Left ventricle myocardium superior (tissue), 1 donor: ENCODE data around the gene SLC12A3. TPM values are rescaled to one million over a fixed set of nuclear protein-coding genes. Genes with fewer than 3 reads are reported as not detected.
"Not testable (repeated sequence)": the region's sequence is repeated elsewhere in the genome, so short reads cannot be mapped to it uniquely, and the experiment has no call there.

Experiments used
- ATAC-seq: fragments of 200-7000 bp; cut with Tn5 transposase; one replicate; pipeline ENCODE4 v1.9.1; 2020; ENCODE audit warnings: mild to moderate bottlenecking, moderate library complexity
- DNase-seq: peaks from one replicate; pipeline ENCODE4 v3.0.0-alpha.2; 2020
- intact Hi-C: fragments of 100-400 bp; cut with micrococcal nuclease; formaldehyde crosslinking; loops from one replicate; pipeline ENCODE4 v1.11.0; 2022
- total RNA-seq: library from RNA; stranded (reverse); fragmentation: NEBNext Ultra II Directional; extraction: Animal tissue kit (Norgen Biotek cat#: 25700); gene quantifications from one replicate; pipeline ENCODE4 v1.2.1, GENCODE V29; 2021
- donor health status: DM: no; HTN: yes; CAD: no; lungs with severe emphysema.

The SLC12A3 gene
- total RNA-seq, 1 donor from 2014 or later: not detected

GRCh38 chr16:56861756-56862155 lies 3.3 kb upstream of the SLC12A3 start:
- ATAC-seq (no peak), DNase-seq (no peak)
- intact Hi-C loops: loop anchor here (10.0 kb wide), 2 partner anchors 73 to 183 kb away; partner anchors contain the start of gene HERPUD1

- intact Hi-C loops: loop anchor here (10.0 kb wide), 2 partner anchors 72 to 182 kb away; partner anchors contain the start of gene HERPUD1
- ATAC-seq (no peak), DNase-seq (no peak)
These were observed 2.2 kb upstream of the SLC12A3 start for GRCh38 chr16:56862776-56863175.

GRCh38 chr16:56865394-56866062 lies 521 bp downstream of the SLC12A3 start:
- DNase-seq (no peak), ATAC-seq (no peak)
- intact Hi-C loops: loop anchor here (10.0 kb wide), 2 partner anchors 69 to 179 kb away; partner anchors contain the start of gene HERPUD1

GRCh38 chr16:56866955-56867830 lies 2.2 kb downstream of the SLC12A3 start:
- ATAC-seq (peak; percentile 36), DNase-seq (no peak)
- intact Hi-C loops: loop anchor here (10.0 kb wide), 2 partner anchors 68 to 178 kb away; partner anchors contain the start of gene HERPUD1

- DNase-seq: no peak
- no peak for ATAC-seq
These were observed 3.2 kb downstream of the SLC12A3 start for GRCh38 chr16:56868175-56868574.

GRCh38 chr16:56868766-56869165 lies 3.8 kb downstream of the SLC12A3 start:
- DNase-seq, ATAC-seq: not testable (repeated sequence)
- intact Hi-C loops: loop anchor here (10.0 kb wide), 2 partner anchors 66 to 176 kb away; partner anchors contain the start of gene HERPUD1

More at GRCh38 chr16:56868175-56868574, 3.2 kb downstream of the SLC12A3 start:
- intact Hi-C loops: loop anchor here (10.0 kb wide), 2 partner anchors 67 to 177 kb away; partner anchors contain the start of gene HERPUD1

GRCh38 chr16:56869513-56870275 lies 4.7 kb downstream of the SLC12A3 start:
- DNase-seq: no peak
- intact Hi-C loops: loop anchor here (10.0 kb wide), 2 partner anchors 65 to 175 kb away; partner anchors contain the start of gene HERPUD1
- no peak for ATAC-seq

- intact Hi-C loops: no loop called here
- ATAC-seq (no peak), DNase-seq (no peak)
These were observed 5.4 kb downstream of the SLC12A3 start for GRCh38 chr16:56870276-56870888.

- intact Hi-C loops: no loop called here
- peak; percentile 21 for ATAC-seq
These were observed 6.2 kb downstream of the SLC12A3 start for GRCh38 chr16:56871172-56871593.

GRCh38 chr16:56872863-56873391 lies 7.9 kb downstream of the SLC12A3 start:
- intact Hi-C loops: no loop called here
- DNase-seq (no peak), ATAC-seq (peak; percentile 50)

More at GRCh38 chr16:56871172-56871593, 6.2 kb downstream of the SLC12A3 start:
- DNase-seq: no peak

GRCh38 chr16:56874800-56875199 lies 9.8 kb downstream of the SLC12A3 start:
- no peak for ATAC-seq
- intact Hi-C loops: no loop called here
- DNase-seq: no peak

GRCh38 chr16:56876048-56876447 lies 11.0 kb downstream of the SLC12A3 start:
- intact Hi-C loops: no loop called here
- DNase-seq (no peak), ATAC-seq (no peak)

- no peak for DNase-seq
- intact Hi-C loops: no loop called here
These were observed 12.6 kb downstream of the SLC12A3 start for GRCh38 chr16:56877486-56878182.

GRCh38 chr16:56878282-56878854 lies 13.4 kb downstream of the SLC12A3 start:
- intact Hi-C loops: no loop called here
- ATAC-seq (no peak), DNase-seq (no peak)

More at GRCh38 chr16:56877486-56878182, 12.6 kb downstream of the SLC12A3 start:
- ATAC-seq: no peak

GRCh38 chr16:56879276-56879675 lies 14.3 kb downstream of the SLC12A3 start:
- no peak for DNase-seq
- intact Hi-C loops: no loop called here
- no peak for ATAC-seq

GRCh38 chr16:56880176-56880575 lies 15.2 kb downstream of the SLC12A3 start:
- intact Hi-C loops: no loop called here
- no peak for ATAC-seq
- DNase-seq: no peak

GRCh38 chr16:56880685-56881084 lies 15.7 kb downstream of the SLC12A3 start:
- ATAC-seq (no peak), DNase-seq (no peak)
- intact Hi-C loops: no loop called here
